IPS-NIHi7 (cell line): ENCODE measurements around the gene MYOF.
"Not testable (repeated sequence)": the region's sequence is repeated elsewhere in the genome, so short reads cannot be mapped to it uniquely, and the experiment has no call there.

Source experiments
- DNase-seq: peaks from one replicate; pipeline ENCODE4 v3.0.0; 2012; ENCODE audit warnings: mixed read lengths; ENCODE audit errors: extremely low spot score

MYOF gene

DNA sequence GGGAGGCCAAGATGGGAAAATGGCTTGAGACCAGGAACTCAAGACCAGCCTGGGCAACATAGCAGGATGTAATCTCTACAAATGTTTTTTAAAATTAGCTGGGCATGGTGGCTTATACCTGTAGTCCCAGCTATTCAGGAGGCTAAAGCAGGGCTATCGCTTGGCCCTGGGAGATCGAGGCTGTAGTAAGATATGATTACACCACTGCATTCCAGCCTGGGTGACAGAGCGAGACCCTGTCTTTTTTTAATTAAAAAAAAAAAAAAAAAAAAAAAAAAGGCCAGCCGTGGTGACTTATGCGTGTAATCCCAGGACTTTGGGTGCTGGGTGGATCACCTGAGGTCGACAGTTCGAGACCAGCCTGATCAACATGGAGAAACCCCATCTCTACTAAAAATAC lies 27.4 kb downstream of the MYOF start:
- no peak for DNase-seq

DNA sequence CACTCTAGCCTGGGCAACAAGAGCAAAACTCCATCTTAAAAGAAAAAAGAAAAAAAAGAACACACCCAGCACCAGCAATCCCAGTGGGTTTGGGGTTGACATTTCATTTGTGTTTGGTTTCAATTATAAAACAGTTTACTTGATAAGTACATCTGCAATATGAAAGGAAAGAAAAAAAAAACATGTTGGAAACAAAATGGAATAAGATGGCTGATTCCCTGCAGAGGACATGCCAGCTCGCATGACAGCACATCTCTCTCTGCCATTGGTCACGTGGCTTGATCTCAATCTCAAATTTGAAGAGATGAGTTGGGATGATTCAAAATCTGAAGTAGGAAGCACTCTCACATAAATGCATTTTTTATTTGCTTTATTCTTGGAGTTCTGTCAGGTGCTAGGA lies 28.0 kb downstream of the MYOF start:
- no peak for DNase-seq

DNA sequence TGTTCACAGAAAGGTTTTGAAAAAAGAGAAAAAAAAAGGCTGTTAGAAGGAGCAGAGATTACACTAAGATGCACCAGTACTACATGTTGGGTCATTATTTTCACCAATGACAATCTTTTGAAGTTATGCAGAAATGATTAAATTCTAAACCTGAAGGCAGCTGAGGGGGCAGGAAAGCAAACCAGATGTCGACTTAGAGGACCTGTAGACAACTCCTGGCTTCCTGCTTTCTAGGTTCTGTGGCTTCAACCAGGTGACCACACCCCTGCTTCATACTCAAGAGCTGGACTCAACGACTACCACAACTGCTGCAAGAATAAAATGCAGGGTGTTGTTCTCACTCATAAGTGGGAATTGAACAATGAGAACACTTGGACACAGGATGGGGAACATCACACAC lies 30.0 kb downstream of the MYOF start:
- no peak for DNase-seq

DNA sequence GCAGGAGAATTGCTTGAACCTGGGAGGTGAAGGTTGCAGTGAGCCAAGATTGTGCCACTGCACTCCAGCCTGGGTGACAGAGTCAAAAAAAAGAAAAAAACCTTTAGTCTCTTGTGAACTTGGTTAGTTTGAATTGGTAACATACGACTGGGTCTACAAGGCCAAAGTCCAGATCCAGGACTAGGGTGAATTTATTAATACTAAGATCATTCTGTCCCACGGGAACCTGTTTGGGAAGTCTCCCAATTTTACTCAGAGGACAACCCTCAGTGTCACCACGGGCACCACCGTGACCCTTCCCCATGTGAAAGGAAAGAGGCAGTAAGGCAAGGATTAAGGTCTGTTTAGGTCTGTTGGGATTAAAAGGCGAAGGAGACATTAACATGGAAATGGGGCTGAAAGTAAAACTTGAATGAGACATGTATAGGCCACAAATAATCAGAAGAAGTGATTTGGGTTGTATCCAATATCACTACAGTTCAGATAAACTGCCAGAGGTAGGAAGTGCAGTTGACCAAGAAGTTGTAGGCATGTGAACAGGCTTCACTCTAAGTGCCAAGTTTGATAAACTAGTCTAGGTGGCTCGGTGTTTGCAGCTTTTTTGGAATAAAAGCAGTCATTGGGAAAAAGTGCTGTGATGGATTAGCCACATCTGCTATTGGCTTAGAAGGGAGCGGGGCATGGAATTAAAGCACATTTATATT lies 30.7 kb downstream of the MYOF start:
- DNase-seq, result no peak

DNA sequence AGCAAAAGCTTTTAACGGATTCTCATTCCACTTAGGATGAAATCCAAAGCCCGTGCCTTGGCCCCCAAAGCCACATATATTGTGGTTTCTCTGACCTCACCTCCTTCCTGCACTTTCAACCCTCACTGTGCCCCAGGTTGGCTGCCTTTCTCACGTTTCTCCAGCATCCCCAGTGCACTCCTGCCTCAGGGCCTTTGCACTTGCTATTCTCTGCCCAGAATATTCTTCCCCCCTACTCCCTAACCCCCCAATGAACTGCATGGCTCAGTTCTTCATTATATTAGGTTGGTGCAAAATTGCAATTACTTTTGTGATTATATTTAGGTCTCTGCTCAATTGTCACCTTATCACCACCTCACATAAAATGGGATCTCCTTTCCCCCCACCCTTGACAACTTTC lies 34.2 kb downstream of the MYOF start:
- no peak for DNase-seq

DNA sequence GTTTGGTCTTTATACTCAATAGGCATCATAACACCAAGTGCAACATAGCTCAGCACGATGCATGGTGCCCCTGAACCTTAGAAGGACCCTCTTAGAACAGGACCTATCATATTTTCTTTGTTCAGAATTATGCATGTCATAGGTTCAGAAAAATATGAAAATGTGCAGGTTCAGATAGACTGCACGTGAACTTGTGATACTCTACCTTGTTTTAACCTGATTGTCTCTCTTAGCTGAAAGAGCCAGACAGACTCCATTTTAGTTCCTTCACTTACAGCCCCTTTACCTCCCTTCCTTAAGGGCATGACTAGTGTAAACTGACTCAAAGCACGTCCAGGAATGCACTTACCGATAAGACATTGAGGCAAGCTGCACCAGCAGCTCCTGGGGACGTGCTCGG lies 35.1 kb downstream of the MYOF start:
- no peak for DNase-seq

DNA sequence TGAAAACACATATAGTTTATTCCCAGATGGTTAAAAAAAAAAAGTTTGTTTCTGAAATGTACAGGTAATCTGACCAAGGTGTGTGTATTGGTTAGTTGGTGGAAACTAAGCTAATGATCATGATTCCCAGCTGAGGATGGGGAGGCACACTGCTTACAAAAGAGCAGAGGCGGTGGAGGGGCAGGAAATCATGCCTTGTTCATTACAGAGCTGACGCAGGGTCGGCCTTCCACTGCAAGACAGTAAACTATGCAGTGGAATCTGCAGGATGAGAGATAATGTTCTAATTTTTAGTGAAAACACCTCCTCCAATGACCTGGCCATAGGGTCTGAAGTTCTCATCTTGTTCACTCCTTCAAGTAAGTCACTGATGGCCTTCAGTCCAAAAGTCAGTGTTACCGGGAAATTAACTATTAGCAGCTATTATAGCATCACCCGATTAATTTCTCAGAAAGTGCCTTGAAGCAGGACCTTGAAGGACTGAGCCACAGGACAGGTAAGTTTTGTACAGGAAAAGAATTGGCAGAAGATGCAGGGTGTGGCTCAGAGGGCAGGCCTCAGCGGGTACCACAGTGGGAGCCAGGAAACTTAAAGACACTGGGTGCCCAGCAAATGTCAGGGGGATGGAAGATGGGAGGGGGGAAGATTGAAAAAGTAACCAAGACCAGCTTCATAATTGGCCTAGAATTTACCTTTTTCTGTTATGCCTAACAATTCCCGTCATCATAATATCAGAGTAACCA lies 36.0 kb downstream of the MYOF start:
- no peak for DNase-seq

DNA sequence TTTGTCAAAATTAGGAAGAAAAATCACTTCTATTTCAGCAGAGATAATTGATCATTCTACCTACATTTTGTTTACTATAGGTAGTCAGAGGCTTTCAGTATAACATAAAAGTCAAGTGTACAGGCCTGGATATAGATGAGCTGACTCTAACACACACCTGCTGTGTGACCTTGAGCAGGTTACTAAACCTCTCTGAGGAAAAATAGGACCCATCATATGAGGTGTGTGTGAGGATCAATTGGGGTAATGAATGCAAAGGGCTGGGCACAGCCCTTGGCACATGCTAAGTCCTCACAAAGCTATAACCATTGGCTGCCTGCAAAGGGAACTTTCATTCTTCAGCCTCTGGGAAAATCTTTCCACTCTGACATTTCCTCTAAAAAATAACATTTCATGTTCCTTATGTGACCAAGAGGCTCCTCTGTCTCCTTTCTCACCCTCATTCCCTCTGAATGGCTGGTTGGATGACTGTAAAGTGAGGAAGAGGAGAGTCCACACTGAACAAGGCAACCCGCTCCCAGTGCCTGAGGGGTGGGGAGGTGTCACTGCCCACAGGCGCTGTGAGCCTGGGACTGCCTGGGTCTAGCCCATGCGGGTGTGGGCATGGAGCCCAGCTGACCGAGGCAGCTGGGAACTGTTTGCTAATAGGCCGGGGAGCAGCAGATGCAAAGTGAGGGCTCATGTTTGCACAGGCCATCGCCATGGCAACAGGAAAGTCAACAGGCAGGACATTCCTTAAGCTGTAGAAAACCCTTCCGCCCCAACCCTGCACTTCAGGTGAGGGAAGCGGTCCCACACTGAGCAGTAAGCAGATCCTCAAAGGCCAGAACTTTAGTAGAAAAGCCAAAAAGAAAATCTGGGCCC lies 36.8 kb downstream of the MYOF start:
- DNase-seq, result peak; percentile 95

DNA sequence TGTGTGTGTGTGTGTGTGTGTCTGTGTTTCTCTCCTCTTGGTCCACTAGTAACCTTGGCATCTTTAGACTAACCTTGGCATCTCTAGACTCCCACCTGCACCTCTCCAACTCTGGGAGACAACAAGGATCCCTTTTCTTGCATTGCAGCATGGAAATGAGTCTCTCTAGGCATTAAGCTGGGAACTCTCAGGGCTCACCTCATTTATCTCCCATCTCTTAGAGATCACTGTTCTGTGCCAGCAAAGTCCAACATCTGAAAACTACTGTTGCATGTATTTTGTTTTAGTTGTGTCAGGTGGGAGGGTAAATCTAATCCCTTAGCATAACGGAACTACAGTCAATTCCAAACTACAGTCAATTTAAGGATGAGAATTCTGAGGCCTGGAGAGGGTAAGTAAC lies 38.7 kb downstream of the MYOF start:
- no peak for DNase-seq

DNA sequence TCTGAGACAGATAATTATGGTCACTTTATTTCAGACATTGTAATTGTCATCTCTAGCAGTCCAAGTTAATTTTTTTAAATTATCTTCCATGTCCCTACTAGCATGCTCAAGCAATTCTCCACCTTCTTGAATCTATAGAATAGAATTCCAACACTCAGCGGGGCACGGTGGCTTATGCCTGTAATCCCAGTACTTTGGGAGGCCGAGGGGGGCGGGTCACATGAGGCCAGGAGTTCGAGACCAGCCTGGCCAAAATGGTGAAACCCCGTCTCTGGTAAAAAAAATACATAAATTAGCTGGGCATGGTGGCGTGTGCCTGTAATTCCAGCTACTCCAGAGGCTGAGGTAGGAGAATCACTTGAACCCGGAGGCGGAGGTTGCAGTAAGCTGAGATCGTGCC lies 39.4 kb downstream of the MYOF start:
- not testable (repeated sequence) for DNase-seq

DNA sequence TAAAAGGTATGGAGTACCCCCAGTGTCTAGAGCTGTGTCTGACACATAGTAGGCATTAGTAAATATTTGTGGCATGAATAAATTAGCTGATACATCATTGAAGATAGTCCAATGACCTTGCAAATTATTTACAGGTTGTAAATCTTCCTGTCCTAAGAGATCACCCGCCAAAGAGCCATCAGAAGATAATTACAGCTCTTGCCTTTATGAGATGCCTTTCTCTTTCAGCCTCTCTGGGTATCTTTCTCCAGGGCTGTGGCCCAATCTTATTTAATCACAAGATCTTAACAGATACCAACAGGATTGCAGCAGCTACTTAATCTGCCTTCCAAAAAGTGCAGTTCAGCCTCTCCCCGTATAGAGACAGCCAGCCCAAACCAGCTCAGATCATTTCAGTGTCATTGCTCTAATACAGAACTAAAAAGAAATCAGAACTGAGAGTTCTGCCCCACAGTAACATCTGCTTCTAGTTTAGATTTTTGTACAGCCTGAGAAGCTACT lies 41.5 kb downstream of the MYOF start:
- DNase-seq, result no peak

DNA sequence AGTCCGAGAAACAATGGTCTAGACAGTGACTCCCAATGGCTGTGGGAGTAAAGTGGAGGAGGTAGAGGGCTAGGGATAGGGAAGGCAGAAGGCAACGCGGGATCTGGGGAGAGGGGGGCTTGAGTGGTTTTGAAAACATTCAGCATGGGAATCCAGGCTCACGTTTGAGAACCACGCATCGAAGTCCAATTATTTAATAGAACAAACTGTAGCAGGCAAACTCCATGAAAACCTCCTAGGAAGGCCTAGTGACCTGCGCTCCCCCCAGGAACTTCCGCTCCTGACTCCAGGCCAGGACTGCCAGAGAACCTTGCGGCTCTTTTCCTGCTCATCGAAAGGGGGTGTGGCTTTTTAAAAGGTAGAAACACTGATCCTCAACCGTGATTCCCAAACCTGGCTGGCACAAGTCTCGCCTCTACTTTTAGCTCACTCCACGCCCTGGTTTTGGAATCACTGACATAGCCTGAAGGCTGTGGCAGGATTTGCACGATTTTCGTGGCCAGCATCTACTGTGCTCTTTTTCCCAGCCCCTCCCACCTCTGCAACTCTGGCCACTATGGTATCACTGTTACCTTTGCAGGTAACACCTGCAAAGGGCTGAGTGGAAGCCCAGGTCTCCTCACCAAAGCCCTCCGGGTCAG lies 43.4 kb downstream of the MYOF start:
- peak; percentile 76 for DNase-seq

DNA sequence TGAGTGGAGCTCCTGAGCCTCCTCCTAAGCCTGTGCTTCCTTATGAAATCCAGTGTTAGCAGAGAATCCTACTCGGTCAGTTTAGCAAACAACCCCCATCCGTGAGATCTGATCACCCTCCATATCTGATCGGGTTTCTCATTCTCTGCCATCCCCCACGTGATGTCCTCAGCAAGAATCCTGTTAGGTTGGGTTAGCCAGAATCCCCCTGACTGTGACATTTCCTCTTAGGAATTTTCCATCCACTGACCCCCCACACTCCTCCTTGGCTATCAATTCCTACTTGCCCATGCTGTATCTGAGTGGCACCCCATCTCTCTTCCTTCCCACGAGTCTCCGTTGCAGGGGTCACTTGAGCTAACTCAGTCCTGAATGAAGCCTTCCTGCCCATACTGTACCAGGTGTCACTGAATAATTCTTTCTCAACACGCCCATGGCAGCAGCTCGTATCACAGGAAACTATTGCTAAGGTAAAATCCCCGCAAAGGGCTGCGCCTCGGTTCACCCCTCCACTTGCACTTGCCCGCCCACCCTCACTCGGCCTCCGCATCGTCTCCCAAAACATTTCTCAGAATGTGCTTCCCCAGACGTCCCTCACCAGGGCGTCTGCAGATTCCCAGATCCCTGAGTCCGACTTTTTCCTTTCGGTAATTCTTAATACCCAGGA lies 44.1 kb downstream of the MYOF start:
- DNase-seq, result peak; percentile 30

DNA sequence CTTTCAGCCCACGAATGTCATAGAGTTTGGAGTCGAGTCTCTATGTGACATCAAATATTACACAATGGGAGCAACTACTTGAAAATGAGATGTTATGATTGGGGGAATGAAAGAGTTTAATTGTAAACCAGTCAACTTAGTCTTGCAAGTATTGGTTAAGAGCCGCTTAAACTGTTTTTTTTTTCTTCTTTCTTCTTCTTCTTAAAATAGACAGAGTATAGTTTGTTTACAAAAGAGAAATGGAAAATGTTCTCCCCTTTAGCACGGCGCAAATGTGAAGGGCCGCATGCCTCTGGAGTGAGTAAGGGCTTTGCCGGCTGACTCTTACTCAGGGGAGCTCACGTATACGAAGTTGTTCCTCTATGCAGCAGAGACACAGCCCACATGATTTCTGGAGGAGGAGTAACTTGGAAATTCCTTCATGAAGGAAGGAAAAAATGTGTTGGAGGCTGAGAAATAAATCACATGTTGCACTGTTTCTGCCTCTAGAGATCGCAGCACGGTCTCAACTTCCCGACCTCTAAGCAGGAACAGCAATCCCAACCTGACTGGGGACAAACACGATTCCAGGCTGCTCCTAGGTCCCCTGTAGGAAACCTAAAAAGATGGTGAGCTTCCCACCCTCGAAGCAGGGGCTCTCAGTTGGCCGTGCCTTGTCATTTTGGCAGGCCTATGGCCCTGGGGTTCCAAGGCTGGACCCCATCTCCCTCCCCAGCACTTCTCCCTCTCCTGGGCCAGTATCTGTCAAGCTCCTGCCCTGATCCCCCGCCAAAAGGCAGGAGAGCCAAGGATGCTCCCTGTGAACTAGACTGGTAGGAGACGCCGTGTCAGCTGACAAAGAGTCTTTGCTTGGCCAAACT lies 44.8 kb downstream of the MYOF start:
- peak; percentile 65 for DNase-seq

DNA sequence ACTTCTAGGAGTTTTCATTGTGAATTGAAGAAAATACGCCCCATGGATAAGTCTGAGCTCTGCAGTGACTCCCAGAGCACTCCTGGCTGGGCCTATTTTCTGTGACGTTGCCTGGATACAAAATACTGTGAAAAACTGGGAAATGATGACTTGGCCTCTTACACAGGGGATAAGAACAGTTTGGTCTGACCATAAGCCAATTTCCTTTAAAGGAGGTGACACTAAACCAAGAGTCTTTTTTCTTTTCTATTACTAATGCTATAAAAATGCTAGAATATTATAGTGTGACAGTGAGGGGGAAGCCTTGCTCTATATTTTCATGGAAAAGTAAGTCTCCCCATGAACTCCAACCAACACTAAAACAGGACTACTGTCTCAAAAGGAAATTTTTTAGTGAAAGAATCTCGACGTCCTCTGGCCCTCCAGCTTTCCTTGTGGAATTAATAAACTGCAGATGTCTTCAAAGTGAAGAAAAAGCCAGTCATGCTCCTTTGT lies 45.5 kb downstream of the MYOF start:
- DNase-seq, result no peak

DNA sequence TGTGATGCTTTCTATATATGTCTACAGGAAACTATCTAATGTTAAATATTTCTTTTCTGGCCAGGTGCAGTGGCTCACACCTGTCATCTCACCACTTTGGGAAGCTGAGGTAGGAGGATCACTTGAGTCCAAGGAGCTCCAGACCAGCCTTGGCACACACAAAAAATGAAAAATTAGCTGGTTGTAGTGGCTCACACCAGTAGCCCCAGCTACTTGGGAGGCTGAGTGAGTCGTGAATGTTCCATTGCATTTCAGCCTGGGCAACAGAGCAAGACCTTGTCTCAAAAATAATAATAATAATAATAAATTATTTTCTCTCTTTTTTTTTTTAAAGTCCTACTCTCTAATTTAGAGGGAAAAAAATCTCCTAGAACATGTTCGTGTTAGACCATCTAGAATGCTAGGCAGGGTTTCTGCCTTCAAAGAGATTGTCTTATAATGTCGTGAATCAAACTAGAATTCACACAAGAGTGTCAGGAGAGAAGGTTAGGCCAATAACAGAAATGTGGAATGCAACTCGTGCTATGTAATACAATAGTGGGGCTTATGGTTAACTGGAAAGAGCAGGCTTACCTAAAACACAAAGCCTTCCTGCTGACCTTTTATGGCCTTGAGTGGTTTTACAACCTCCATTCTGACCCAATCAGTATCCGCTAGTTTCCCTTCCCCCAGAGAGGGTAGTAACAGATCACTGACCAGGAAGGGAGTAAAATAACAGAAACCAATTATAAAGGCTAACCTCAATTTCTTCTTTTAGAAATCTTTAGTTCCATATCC lies 46.3 kb downstream of the MYOF start:
- peak; percentile 68 for DNase-seq

DNA sequence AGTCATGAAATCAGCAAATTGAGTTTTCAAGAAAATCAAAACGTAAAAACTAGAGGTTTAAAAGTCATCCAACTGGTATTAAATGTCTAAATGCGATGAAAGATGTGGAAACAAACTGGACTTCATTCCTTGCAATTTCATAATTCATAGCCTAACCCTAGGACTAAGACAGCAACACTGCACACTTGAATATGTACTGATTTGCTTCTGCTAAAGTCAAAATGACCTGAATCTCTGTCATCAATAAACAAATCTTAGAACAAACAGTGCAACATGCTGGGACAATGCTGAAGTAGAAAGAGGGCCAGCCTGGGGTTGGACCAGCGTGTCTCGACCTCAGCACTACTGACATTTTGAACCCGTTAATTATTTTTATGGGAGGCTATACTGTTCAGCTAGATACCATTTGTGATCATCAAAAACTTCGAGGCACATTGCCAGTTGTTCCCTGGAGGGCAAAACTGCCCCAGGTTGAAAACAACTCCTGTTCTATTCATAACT lies 47.1 kb downstream of the MYOF start:
- DNase-seq, result no peak

DNA sequence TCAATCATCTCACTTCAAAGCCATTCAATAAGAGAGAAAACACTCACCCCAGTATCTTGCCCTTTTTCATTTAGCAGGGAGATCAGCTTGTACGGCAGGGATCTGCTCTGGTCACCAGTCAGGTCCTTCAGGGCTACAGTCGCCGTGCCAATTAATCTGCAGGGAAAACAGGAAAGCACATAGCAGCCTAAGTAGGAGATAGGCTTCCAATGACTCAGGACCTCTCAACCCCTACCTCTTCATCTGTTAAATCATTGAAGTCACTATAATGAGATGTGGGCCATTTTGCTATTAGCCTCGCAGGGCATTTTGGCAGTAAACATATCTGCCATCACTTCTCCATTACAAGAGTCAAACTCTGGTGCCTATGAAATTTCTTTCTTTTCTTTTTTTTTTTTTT lies 50.8 kb downstream of the MYOF start:
- DNase-seq, result no peak

DNA sequence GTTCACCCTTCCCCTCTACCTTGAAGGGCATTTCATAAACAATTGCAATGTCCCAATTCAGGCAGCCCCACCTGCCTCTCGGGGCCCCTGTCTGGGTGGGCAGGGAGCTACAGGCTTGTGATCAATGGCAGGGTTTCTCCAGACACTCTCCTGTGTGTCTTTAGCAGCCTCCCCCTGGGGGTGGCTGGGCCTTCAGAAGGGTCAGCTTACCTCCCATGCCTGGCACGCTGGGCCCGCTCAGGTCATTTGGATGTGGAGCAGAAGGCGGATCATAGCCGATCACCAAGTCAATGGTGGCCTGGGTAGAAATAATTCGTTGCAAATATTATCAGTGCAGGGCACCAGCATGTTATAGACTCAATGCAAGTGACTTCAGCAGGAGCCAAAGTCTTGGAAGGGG lies 56.3 kb downstream of the MYOF start:
- no peak for DNase-seq
